Psoas muscle (tissue), 8 donors: Measurements from ENCODE around the gene DOK4. TPM values are rescaled to one million over a fixed set of nuclear protein-coding genes. Genes with fewer than 3 reads are reported as not detected.

ENCODE experiments used
- ATAC-seq, 4 donors: fragments of 200-7000 bp; cut with Tn5 transposase; one replicate each; pipeline ENCODE4 v1.9.1; 2020; ENCODE audit warnings: moderate library complexity in 3 of 4, mild to moderate bottlenecking in 2 of 4
- DNase-seq, 2 donors: peaks; one replicate each; pipeline ENCODE4 v3.0.0-alpha.2; 2020
- H3K27ac ChIP-seq: fragments of 200-600 bp; one replicate; pipeline ENCODE4 v1.8.0; 2022
- H3K27me3 ChIP-seq, 3 donors: fragments of 200-600 bp in 1 of 3; one replicate each; pipeline versions ENCODE4 v1.6.1 to v1.8.0; 2013 to 2022; ENCODE audit warnings: low read length in 2 of 3, mild to moderate bottlenecking in 2 of 3, moderate library complexity in 1 of 3; ENCODE audit not compliant: insufficient read depth in 3 of 3
- H3K36me3 ChIP-seq, 2 donors: fragments of 200-600 bp in 1 of 2; one replicate each; pipeline versions ENCODE4 v1.6.1 to v1.8.0; 2013 to 2022; ENCODE audit warnings: low read depth in 1 of 2, mild to moderate bottlenecking in 1 of 2, moderate library complexity in 1 of 2; ENCODE audit not compliant: insufficient read depth in 1 of 2
- H3K4me1 ChIP-seq: fragments of 200-600 bp; one replicate; pipeline ENCODE4 v1.8.0; 2022
- H3K4me3 ChIP-seq: fragments of 200-600 bp; one replicate; pipeline ENCODE4 v1.8.0; 2022; ENCODE audit warnings: mild to moderate bottlenecking
- H3K9me3 ChIP-seq: fragments of 200-600 bp; one replicate; pipeline ENCODE4 v1.8.0; 2022
- WGBS, 3 donors: extraction: QIAGEN DNeasy Blood & Tissue Kit; methylation state at CpG; one replicate each; pipeline versions ENCODE4 v1.1.6 to v1.1.7; 2013; 5-methylcytosine and 5-hydroxymethylcytosine counted together
- intact Hi-C, 2 donors: fragments of 100-400 bp; cut with DNase I; formaldehyde crosslinking; loops; one replicate each; pipeline versions ENCODE4 v1.11.0 to v1.14.2; 2022
- polyA plus RNA-seq, 3 donors: library from polyadenylated mRNA; stranded (reverse); fragments of 200-250 nt; gene quantifications; one replicate each; pipeline ENCODE4 v1.2.3, GENCODE V29; 2013
- total RNA-seq, 4 donors: library from RNA; stranded (reverse); fragmentation: NEBNext Ultra II Directional in 2 of 4; extraction: Animal tissue kit (Norgen Biotek cat#: 25700) in 2 of 4; gene quantifications; one replicate each; pipeline versions ENCODE4 v1.2.1 to v1.2.4, GENCODE V29; 2021 to 2023
- TF ChIP-seq, protein P1 (sequence below): fragments of 200-600 bp; IDR thresholded peaks from one replicate; pipeline ENCODE4 v1.8.0; 2022; ENCODE audit warnings: antibody characterized with exemption
- donor health status: healthy with polysubstance abuse.
- donor health status: DM: no; HTN: no; CAD: no; lungs with moderate emphysema.
- donor health status: Bipolar disorder and iron deficiency.
- donor health status: healthy.
- donor health status: DM: yes; HTN: yes; CAD: no.
- donor health status: DM: no; HTN: no; CAD: no.
- donor health status: DM: no; HTN: no; CAD: no.
- donor health status: DM: yes; HTN: yes; CAD: no.

Gene DOK4
- total and polyA plus RNA-seq, 7 donors, result 1.3 to 4.3 (median 1.9) TPM

- Histone ChIP-seq H3K36me3 (peaks cover 4 to 58% of the 10 kb centered on the region in 2 donors), H3K27ac (no peak overlapping the region), H3K4me1 (peaks cover 5% of the 10 kb centered on the region), H3K27me3 (no peaks in the 10 kb centered on the region), H3K9me3 (no peaks in the 10 kb centered on the region), H3K4me3 (no peak overlapping the region)
- TF ChIP-seq, protein P1, sequence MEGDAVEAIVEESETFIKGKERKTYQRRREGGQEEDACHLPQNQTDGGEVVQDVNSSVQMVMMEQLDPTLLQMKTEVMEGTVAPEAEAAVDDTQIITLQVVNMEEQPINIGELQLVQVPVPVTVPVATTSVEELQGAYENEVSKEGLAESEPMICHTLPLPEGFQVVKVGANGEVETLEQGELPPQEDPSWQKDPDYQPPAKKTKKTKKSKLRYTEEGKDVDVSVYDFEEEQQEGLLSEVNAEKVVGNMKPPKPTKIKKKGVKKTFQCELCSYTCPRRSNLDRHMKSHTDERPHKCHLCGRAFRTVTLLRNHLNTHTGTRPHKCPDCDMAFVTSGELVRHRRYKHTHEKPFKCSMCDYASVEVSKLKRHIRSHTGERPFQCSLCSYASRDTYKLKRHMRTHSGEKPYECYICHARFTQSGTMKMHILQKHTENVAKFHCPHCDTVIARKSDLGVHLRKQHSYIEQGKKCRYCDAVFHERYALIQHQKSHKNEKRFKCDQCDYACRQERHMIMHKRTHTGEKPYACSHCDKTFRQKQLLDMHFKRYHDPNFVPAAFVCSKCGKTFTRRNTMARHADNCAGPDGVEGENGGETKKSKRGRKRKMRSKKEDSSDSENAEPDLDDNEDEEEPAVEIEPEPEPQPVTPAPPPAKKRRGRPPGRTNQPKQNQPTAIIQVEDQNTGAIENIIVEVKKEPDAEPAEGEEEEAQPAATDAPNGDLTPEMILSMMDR, result no peak
- no peak for DNase-seq
- intact Hi-C loops, result no loop called here
- no peak for ATAC-seq
- 64 to 74% (median 65%) methylated on average over 8 of the region's 8 CpGs for WGBS, 3 donors
These were observed 59.0 kb downstream of the DOK4 start for GRCh38 chr16:57427307-57427706.

DNA sequence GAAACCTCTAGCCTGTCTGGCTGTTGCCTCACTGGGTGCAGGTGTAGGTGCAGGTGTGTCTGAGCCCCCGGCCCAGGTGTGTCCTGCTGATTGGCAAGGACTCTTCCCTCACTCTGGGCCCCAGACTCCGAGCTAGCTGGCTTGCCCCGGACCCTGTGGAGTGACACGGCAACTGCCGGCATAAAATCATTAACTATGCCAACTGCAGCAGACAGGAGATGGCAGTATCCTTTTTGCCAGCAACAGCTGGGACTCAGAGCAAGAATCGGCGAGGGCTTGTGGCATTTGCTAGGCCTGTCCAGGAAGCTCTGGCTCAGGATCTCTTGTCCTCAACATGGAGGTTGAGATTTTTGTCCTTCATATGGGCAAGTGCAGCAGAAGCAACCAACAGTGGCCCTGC, 59.9 kb downstream of the DOK4 start:
- 21 to 33% (median 32%) methylated on average over 7 of the region's 7 CpGs for WGBS, 3 donors
- DNase-seq (no peak), ATAC-seq (peak; percentile 40 to 68 (median 50))
- Histone ChIP-seq H3K27me3 (no peaks in the 10 kb centered on the region), H3K4me3 (no peak overlapping the region), H3K4me1 (peaks cover 8% of the 10 kb centered on the region), H3K36me3 (peaks cover 4 to 48% of the 10 kb centered on the region in 2 donors), H3K27ac (no peak overlapping the region), H3K9me3 (no peaks in the 10 kb centered on the region)
- TF ChIP-seq, protein P1, result no peak
- intact Hi-C loops, result no loop called here

DNA sequence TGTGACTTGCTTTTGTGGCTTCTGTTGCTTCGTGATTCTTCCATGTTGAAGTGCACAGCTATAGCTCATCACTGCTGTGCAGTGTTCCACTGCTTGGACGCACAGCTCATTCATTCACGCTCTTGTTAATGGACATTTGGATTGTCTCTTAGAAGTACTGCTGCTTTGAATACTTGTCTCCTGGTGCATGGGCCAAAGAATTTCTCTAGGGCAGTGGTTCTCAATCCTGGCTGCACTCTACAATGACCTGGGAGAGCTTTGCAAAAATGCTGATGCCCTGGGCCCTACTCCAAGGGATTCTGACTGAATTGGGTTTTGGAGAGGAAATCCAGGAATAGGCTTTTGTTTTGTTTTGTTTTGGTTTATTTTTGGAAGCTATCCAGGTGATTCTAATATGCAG, 61.7 kb downstream of the DOK4 start:
- 20 to 32% (median 32%) methylated on average over 3 of the region's 3 CpGs for WGBS, 3 donors
- H3K9me3 ChIP-seq, result no peaks in the 10 kb centered on the region
- ATAC-seq (no peak), DNase-seq (no peak)
- H3K4me1 ChIP-seq, result peaks cover 8% of the 10 kb centered on the region
- TF ChIP-seq, protein P1, result no peak
- H3K27me3 ChIP-seq, result no peaks in the 10 kb centered on the region
- intact Hi-C loops, result no loop called here
- H3K4me3 ChIP-seq, result no peak overlapping the region
- no peak overlapping the region for H3K27ac ChIP-seq
- peaks cover 0 to 30% of the 10 kb centered on the region in 2 donors for H3K36me3 ChIP-seq

DNA sequence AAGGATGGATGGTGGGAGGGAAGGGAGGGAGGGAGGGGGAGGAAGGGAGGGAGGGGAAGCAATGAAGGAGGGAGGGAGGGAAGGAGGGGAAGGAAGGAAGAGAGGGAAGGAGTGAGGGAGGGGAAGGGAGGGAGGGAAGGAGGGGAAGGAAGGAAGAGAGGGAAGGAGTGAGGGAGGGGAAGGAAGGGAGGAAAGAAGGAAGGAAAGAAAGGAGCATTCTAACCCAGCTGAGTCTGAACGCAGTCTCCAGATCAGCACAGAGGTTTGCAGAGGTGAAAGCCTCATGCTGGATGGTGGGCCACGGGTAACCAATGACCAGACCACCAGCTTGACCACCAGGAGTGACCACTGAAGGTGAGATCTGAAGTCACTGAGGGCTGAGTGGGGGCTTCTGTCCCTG, 63.1 kb downstream of the DOK4 start:
- no peak for ATAC-seq
- intact Hi-C loops, result no loop called here
- 83 to 91% (median 90%) methylated on average over 2 of the region's 2 CpGs for WGBS, 3 donors
- TF ChIP-seq, protein P1, result no peak
- Histone ChIP-seq H3K4me1 (peaks cover 12% of the 10 kb centered on the region), H3K27me3 (no peaks in the 10 kb centered on the region), H3K36me3 (peaks cover 0 to 18% of the 10 kb centered on the region in 2 donors), H3K9me3 (no peaks in the 10 kb centered on the region), H3K27ac (no peak overlapping the region), H3K4me3 (no peak overlapping the region)
- DNase-seq, result no peak
